22Rv1 (cell line): ENCODE data around the gene WDR49.

ENCODE experiments used
- ZFX ChIP-seq: fragments of 450-650 bp; IDR thresholded peaks from 2 replicates; pipeline ENCODE4 v1.6.1; 2017; ENCODE audit warnings: antibody characterized with exemption, borderline replicate concordance
- TF ChIP-seq, protein P1 (sequence below): fragments of 450-650 bp; IDR thresholded peaks from 2 replicates; pipeline ENCODE4 v1.5.1; 2017; ENCODE audit warnings: mild to moderate bottlenecking

DNA sequence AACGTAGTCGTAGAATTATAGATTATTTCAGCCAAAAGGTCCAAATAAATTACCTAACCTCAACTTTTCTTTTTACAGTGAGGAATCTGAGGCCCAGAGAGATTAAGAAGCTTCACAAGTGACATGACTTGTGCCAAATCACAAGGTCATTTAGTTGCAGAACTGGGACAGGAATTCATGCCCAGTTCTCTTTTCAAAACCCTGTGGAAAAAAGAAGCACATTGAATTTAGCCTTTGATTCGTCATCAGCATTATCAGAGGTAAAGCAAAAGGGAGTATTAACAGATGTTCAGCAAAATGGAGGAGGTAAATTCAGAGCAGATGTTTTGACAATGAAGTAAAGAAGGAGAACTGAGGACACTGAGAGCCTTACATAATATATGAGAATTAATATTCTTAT, 184.4 kb downstream of the WDR49 start:
- TF ChIP-seq, protein P1, sequence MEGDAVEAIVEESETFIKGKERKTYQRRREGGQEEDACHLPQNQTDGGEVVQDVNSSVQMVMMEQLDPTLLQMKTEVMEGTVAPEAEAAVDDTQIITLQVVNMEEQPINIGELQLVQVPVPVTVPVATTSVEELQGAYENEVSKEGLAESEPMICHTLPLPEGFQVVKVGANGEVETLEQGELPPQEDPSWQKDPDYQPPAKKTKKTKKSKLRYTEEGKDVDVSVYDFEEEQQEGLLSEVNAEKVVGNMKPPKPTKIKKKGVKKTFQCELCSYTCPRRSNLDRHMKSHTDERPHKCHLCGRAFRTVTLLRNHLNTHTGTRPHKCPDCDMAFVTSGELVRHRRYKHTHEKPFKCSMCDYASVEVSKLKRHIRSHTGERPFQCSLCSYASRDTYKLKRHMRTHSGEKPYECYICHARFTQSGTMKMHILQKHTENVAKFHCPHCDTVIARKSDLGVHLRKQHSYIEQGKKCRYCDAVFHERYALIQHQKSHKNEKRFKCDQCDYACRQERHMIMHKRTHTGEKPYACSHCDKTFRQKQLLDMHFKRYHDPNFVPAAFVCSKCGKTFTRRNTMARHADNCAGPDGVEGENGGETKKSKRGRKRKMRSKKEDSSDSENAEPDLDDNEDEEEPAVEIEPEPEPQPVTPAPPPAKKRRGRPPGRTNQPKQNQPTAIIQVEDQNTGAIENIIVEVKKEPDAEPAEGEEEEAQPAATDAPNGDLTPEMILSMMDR: no peak
- no peak for TF ChIP-seq ZFX
